HepG2 (cell line): Measurements from ENCODE around the gene POU2AF3. TPM values are rescaled to one million over a fixed set of nuclear protein-coding genes. Genes with fewer than 3 reads are reported as not detected.

Experiments used
- BORCS8-MEF2B ChIP-seq: sonication (generic); formaldehyde crosslinking; IDR thresholded peaks from 2 replicates; pipeline ENCODE4 v1.8.0; 2022; ENCODE audit warnings: mild to moderate bottlenecking, missing genetic modification reagents
- HIC2 ChIP-seq: sonication (generic); formaldehyde crosslinking; IDR thresholded peaks from 2 replicates; pipeline ENCODE4 v1.9.0; 2022; ENCODE audit warnings: low read depth, missing genetic modification reagents
- NR2F6 ChIP-seq, 2 experiments: IDR thresholded peaks; 2 replicates each; pipeline ENCODE4 v1.6.1; 2016; ENCODE audit warnings: antibody characterized with exemption in 1 of 2, mild to moderate bottlenecking in 1 of 2
- PATZ1 ChIP-seq: sonication (generic); formaldehyde crosslinking; IDR thresholded peaks from 2 replicates; pipeline ENCODE4 v1.4.0; 2020; ENCODE audit warnings: missing genetic modification reagents
- PRDM4 ChIP-seq: sonication (generic); formaldehyde crosslinking; IDR thresholded peaks from 2 replicates; pipeline ENCODE4 v1.9.0; 2021; ENCODE audit warnings: missing genetic modification reagents, borderline replicate concordance
- RAD51 ChIP-seq: fragments of 450-650 bp; IDR thresholded peaks from 2 replicates; pipeline ENCODE4 v1.6.1; 2016; ENCODE audit warnings: borderline replicate concordance
- RELA ChIP-seq: sonication (generic); formaldehyde crosslinking; IDR thresholded peaks from 2 replicates; pipeline ENCODE4 v1.4.0; 2020; ENCODE audit warnings: missing genetic modification reagents
- XBP1 ChIP-seq: sonication (generic); formaldehyde crosslinking; IDR thresholded peaks from 2 replicates; pipeline ENCODE4 v1.5.0; 2020; ENCODE audit warnings: missing genetic modification reagents
- ZBTB49 ChIP-seq: sonication (generic); formaldehyde crosslinking; IDR thresholded peaks from 2 replicates; pipeline ENCODE4 v1.4.0; 2020; ENCODE audit warnings: missing genetic modification reagents, borderline replicate concordance
- ZFP82 ChIP-seq: sonication (generic); formaldehyde crosslinking; IDR thresholded peaks from 2 replicates; pipeline ENCODE4 v1.5.1; 2020; ENCODE audit warnings: mild to moderate bottlenecking, missing genetic modification reagents, borderline replicate concordance
- ZNF276 ChIP-seq: sonication (generic); formaldehyde crosslinking; IDR thresholded peaks from 2 replicates; pipeline ENCODE4 v1.4.0; 2020; ENCODE audit warnings: mild to moderate bottlenecking, low read depth, missing genetic modification reagents
- ZNF674 ChIP-seq: sonication (generic); formaldehyde crosslinking; IDR thresholded peaks from 2 replicates; pipeline ENCODE4 v1.5.0; 2020; ENCODE audit warnings: low read depth, mild to moderate bottlenecking, missing genetic modification reagents
- ZSCAN29 ChIP-seq: sonication (generic); formaldehyde crosslinking; conservative IDR thresholded peaks from 2 replicates; pipeline ENCODE4 v1.4.0; 2020; ENCODE audit warnings: mild to moderate bottlenecking, missing genetic modification reagents
- ZXDC ChIP-seq: sonication (generic); formaldehyde crosslinking; IDR thresholded peaks from 2 replicates; pipeline ENCODE4 v1.5.0; 2020; ENCODE audit warnings: mild to moderate bottlenecking, missing genetic modification reagents
- polyA plus RNA-seq, 8 experiments: library from polyadenylated mRNA; depleted of rRNA in 3 of 8; stranded (reverse) in 7 of 8; unstranded in 1 of 8; fragments of >200 nt; fragmentation: Illumina TruSeq in 4 of 8; extraction: Trizol in 4 of 8; gene quantifications; 2 replicates each; pipeline versions ENCODE4 v1.2.1 to v1.2.3, GENCODE V29; 2011 to 2016; ENCODE audit warnings: low read depth in 4 of 8, missing spikeins in 1 of 8, mixed read lengths in 1 of 8; ENCODE audit not compliant: insufficient read depth in 1 of 8
- total RNA-seq, 5 experiments: library from RNA; depleted of rRNA; stranded (reverse); fragments of >200 nt; fragmentation: Illumina TruSeq; extraction: Trizol; gene quantifications; 2 replicates each; pipeline ENCODE4 v1.2.3, GENCODE V29; 2016; ENCODE audit warnings: low read depth in 1 of 5

POU2AF3 gene
- total and polyA plus RNA-seq, 2 of the 13 experiments (the other 11 are each of a cell fraction or from before 2014, with no cell fraction given) = 7.8 to 71.2 TPM

- no peak for TF ChIP-seq ZNF276 (CRISPR knock-in tag)
- TF ChIP-seq ZSCAN29 = no peak
- TF ChIP-seq ZBTB49 = no peak
- no peak for TF ChIP-seq PATZ1
- TF ChIP-seq PRDM4 (CRISPR knock-in tag) = no peak
- no peak for TF ChIP-seq BORCS8-MEF2B (CRISPR knock-in tag)
- TF ChIP-seq RAD51 = no peak
- TF ChIP-seq HIC2 (CRISPR knock-in tag) = no peak
- no peak for TF ChIP-seq XBP1 (CRISPR knock-in tag)
- no peak for TF ChIP-seq ZFP82 (CRISPR knock-in tag)
- no peak for TF ChIP-seq NR2F6 (IDR thresholded peaks at IDR 0.05)
- no peak for TF ChIP-seq NR2F6 (CRISPR knock-in tag; IDR thresholded peaks at IDR 0.05)
- no peak for TF ChIP-seq ZXDC (CRISPR knock-in tag)
- TF ChIP-seq RELA (CRISPR knock-in tag) = no peak
- no peak for TF ChIP-seq ZNF674 (CRISPR knock-in tag)
Observed at GRCh38 chr11:111326824-111327223, 28.5 kb downstream of the POU2AF3 start (continued).
